Activated T-helper 1 cell treated with Interleukin-2 at 50 U/mL for 16 hours (primary cell): ENCODE data around the gene ZBTB21.
"Not testable (repeated sequence)": the region's sequence is repeated elsewhere in the genome, so short reads cannot be mapped to it uniquely, and the experiment has no call there.

Experiments used
- DNase-seq: peaks from one replicate; pipeline ENCODE4 v3.0.0-alpha.2; 2020; ENCODE audit warnings: low read depth

The ZBTB21 gene

DNA sequence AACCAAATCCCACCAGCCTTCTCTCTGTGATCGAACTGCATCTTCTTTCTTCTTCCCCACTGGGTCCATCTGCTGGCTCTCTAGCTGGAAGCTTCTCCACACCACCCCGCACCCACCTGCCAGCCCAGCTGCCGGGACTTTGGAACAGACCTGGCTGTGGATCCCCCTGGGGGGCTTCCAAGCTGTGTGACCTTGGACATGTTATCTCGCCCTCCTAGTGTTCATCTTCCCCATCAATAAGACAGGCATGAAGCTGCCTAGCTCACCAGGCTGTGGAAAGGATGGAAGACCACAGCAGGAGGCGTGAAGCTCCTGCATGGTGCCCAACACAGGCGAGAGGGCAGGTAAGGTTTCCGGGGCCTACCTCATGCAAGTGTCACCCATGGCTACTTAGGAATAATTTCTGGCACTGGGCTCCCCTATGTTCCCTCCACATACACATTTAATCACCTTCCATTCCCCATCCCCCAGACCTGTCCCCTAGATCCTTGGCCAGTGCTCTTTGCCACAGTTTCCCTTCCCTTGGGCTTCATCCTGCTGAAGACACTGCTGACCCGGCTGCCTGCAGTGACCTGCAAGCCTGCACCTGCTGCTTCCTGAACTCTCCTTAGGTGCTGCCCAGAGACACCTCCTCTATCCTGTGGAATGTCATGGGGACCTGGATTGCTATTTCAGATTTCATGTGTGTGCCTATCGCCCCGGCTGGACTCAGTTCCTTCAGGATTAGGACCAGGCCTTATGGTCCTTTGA lies 43.1 kb downstream of the ZBTB21 start:
- DNase-seq: no peak

DNA sequence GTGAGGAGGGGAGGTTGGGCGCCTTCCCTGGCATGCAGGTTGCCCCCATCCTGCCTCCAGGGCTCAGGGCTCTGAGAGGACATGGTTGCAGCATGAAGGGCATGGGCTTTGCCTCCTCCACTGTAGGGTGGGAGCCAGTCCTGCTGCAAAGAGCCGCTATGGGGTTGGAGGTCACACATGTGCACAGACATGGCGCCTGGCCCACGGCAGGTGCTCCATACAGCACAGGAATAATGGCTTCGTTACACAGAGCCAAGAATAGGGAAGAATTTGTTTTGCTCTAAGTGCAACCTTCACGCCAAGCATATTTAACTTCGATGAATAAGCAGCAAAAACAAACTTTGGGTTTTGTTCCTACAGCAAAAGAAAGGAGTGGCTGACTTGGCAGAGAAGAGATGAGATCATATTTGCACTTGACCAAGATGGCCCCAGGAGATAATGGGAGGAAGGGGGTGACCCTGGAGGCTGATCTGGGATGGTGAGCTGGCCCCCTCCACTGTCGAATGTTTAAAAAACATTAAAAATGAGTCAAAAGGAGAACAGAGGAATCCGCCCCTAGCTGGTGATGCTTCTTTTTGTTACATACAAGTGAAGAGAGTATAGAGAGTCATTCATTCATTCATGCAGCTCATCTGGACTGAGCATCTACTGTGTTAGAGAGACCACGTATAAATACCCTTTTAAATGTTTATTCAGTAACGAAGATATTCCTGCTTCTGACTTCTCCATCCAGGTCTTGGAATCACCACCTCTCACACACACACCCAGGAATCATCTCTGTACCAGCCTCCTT lies 43.9 kb downstream of the ZBTB21 start:
- DNase-seq: no peak

DNA sequence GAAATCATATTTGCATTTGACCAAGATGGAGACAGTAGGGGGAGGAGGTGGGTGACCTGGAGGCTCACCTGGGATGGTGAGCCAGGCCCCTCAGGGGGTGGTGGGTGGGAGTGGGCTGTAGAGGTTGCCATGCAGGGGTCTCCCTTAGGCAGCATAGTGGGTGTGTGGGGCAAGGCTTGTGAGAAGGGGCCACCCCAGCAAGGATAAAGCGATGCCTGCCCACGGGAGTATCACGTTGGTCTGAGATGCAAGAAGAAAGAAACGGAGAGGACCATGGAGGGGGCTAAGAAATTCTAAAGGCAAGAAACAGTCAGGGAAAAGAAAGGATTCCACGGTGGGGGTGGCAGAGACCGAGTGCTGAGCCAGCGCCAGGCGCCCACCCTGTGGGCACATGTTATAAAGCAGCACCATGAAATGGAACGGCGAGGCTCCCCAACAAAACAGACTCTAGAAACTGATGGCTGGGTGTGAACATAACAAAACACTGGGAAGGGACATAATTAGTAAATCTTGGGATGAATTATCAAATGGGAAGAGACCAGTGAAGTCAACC lies 44.6 kb downstream of the ZBTB21 start:
- DNase-seq: no peak

GRCh38 chr21:41965045-41965444 lies 45.1 kb downstream of the ZBTB21 start:
- no peak for DNase-seq

- DNase-seq: no peak
Observed at GRCh38 chr21:41964171-41964570, 46.0 kb downstream of the ZBTB21 start.

DNA sequence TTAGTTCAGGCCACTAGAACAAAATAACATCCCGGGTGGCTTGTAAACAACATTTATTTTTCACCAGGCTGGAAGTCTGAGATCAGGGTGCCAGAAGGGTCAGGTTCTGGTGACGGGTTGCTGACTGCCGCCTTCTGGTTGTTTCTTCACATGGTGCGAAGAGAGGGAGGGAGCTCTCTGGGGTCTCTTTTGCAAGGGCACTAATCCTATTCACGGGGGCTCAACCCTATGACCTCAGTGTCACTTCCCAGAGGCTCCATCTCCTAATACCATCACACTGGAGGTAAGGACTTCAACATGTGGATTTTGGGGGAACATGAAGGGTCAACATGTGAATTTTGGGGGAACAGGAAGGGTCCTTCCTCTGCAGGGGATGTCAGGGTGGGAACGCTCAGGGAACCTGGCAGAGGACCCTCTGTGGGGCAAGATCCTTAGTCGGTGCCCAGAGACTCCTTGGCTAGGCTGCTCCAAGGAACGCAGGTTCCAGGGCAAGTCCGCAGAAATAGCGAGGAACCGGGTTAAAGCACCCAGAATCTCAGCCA lies 47.7 kb downstream of the ZBTB21 start:
- DNase-seq: no peak

GRCh38 chr21:41961753-41962152 lies 48.4 kb downstream of the ZBTB21 start:
- DNase-seq: no peak

- no peak for DNase-seq
Observed at GRCh38 chr21:41961282-41961701, 48.9 kb downstream of the ZBTB21 start.

- no peak for DNase-seq
Observed at GRCh38 chr21:41960386-41960785, 49.8 kb downstream of the ZBTB21 start.

DNA sequence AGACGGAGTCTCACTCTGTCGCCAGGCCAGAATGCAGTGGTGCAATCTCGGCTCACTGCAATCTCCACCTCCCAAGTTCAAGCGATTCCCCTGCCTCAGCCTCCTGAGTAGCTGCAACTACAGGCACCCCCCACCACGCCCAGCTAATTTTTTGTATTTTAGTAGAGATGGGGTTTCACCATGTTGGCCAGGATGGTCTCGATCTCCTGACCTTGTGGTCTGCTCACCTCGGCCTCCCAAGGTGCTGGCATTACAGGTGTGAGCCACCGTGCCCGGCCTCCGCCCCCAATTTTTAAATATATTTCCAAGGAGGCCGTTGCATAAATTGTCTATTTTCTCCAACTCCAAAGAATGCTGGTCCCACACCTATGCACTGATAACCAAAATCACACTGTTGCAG lies 50.5 kb downstream of the ZBTB21 start:
- not testable (repeated sequence) for DNase-seq

DNA sequence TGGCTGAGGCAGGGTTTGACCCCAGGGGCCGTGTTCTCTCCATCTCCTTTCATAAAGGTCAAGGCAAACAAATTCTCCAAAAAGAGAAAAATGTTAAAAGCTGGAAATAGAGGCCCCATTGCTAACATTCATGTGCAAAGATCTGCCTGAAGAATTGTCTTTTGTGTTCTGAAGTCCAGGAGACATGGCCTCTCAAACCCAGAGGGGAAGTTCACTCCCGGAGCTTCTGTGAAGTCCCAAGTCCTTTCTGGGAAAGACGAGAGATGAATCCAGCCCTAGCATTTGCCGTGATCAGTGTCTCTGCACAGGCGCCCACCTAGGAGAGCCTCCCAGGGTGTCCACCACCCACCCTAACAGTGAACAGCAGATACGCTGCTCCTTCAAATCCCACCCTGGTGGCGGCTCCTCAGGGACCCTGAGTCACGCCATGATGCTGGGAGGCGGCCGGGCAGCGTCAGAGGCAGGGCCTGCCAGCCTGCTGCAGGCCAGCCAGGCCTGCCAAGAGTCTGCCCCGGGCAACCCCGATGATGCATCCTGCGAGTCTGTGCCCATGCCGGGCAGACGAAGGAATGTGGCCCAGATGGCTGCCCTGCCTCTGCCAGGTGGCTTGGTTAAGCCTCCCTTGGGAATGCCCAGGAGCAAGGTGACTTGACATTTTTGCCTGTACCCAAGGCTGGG lies 51.1 kb downstream of the ZBTB21 start:
- no peak for DNase-seq

DNA sequence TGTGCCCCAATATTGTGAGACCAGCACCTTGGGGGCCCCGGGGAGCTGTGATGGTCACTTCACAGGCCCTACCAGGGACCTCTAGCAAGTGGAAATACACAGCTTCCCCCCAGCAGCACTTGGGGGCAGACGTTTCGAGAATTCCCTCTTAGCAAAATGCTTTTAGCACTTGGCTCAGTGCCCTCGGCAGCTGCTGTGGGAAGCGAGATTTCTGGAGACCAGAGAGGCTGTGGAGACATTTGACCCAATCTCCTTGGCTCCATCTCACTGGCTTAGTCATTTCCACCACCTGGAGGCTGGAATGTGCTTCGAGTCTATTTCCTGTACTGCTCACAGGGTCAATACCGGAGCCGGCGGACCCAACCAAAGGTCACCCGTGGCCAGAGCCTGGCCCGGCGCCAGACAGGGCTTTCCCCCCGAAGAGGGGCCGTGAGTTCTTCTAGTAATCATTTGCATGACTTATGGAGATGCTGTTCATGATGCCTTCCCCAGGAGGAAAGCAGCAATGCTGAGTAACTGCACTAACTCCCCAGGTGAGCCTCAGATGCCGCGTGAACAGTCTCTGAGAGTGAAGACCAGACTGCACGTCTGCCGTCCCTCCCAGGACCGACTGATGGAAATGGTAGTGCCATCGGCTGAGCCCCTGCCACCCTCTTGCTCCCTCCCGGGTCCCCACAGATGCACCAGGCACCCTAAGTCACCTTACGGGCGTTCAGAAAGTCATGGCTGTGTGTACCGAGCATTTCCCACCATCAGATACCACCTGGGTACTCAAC lies 52.0 kb downstream of the ZBTB21 start:
- no peak for DNase-seq

DNA sequence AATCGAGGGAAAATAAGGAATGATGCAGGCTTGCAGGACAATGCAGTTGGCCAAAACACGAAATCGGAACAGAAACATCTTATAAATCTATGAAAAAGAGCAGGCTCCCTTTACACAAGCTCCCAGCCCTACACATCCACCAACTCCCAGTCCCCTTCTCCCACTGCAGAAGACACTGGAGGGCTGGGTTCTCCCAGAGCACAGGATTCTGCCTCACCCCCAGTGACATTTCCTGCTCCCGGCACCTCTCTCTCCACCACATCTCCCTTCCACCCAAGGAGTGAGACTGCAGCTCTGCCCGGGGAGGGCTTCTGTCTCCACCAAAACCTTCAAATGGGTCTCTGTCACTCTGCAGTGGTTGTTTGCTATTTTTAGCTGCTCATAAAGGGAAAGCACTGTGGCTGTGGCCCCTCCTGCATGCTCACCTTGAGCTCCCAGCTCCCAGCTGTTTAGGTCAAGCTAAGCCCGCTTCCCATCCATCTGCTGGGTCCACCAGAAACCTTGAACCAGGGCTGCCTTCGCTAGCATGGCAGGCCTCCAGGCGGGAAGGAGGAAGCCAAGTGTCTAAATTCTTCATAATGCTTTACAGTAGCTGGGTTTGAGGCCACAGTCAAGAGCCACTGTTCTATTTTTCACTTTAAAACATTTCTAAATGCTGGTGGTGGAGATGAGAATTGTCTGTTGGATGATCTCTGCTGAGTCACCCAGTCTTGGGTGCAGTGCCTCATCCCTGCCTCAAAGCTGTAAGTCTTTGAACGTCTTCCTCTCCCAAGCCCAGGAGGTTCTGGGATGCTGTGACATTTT lies 53.0 kb downstream of the ZBTB21 start:
- DNase-seq: no peak

- no peak for DNase-seq
Observed at GRCh38 chr21:41955516-41955915, 54.6 kb downstream of the ZBTB21 start.

- DNase-seq: no peak
Observed at GRCh38 chr21:41954654-41955499, 55.3 kb downstream of the ZBTB21 start.

- no peak for DNase-seq
Observed at GRCh38 chr21:41953831-41954653, 56.1 kb downstream of the ZBTB21 start, which contains the start of gene C2CD2. Gene C2CD2 (minus strand): TSS chr21:41954018. CDS start chr21:41953648, 370 bp downstream.

- no peak for DNase-seq
Observed at GRCh38 chr21:41953249-41953830, 56.8 kb downstream of the ZBTB21 start.

DNA sequence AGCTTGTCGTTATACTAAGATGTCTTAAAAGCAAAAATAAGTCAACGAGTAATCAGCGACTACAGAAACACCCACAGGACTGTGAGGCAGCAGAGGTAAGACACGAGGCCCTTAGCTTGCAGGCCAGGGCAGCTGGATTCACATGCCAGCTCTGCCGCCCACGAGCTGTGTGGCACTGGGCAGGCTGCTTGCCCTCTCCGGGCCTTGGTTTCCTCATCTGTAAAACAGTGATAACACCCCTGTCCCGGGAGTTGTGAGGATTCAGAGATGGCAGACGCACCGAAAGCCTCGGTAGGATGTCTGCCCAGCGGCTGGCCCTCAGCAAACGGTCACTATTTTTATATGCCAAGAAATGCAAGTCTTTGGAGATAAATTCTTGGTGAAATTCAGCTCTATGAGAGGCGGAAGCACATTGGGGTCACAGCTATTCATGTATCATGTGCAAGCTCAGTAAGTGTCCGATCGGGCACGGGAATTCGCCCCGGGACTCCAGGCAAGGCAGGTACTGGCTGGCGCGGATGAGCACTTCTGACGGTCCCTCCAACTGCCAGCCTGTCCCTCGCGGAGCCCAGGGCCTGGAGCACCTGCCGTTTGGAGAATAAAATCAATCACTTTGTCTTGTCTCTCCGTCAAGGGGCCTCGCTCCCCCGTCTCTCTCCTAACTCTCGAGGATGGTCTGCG lies 57.5 kb downstream of the ZBTB21 start:
- DNase-seq: no peak
